Right lung (tissue), 5 donors: ENCODE measurements around the gene SH3TC1. TPM values are rescaled to one million over a fixed set of nuclear protein-coding genes. Genes with fewer than 3 reads are reported as not detected.

Experiments
- DNase-seq, 2 donors: peaks; one replicate each; pipeline ENCODE4 v3.0.0-alpha.2; 2013
- polyA plus RNA-seq, 5 donors: library from polyadenylated mRNA; unstranded; fragments of 120-200 nt; gene quantifications; one replicate each; pipeline versions ENCODE4 v1.2.1 to v1.2.3, GENCODE V29; 2013; ENCODE audit warnings: inconsistent platforms in 1 of 5, low replicate concordance in 1 of 5; ENCODE audit not compliant: insufficient read length in 5 of 5, insufficient read depth in 1 of 5

Gene SH3TC1
- polyA plus RNA-seq, 5 donors = 20.3 to 28.6 (median 25.3) TPM

GRCh38 chr4:8241895-8242696, 43.0 kb downstream of the SH3TC1 start:
- peak; percentile 85 to 91 for DNase-seq

- no peak for DNase-seq
These were observed 43.9 kb downstream of the SH3TC1 start for GRCh38 chr4:8242782-8243560.

- DNase-seq = no peak
These were observed 45.1 kb downstream of the SH3TC1 start for GRCh38 chr4:8244001-8244757.

- DNase-seq = no peak
These were observed 45.9 kb downstream of the SH3TC1 start for GRCh38 chr4:8244931-8245460.

GRCh38 chr4:8245884-8246833, 47.1 kb downstream of the SH3TC1 start:
- no peak for DNase-seq

- no peak for DNase-seq
These were observed 48.2 kb downstream of the SH3TC1 start for GRCh38 chr4:8247047-8247930.

GRCh38 chr4:8248091-8248490, 49.0 kb downstream of the SH3TC1 start:
- DNase-seq = no peak

- no peak for DNase-seq
These were observed 51.1 kb downstream of the SH3TC1 start for GRCh38 chr4:8250227-8250626.

GRCh38 chr4:8250637-8251036, 51.5 kb downstream of the SH3TC1 start:
- DNase-seq = no peak

- DNase-seq = no peak
These were observed 52.2 kb downstream of the SH3TC1 start for GRCh38 chr4:8251110-8251883.

- no peak for DNase-seq
These were observed 53.4 kb downstream of the SH3TC1 start for GRCh38 chr4:8252301-8253173.

GRCh38 chr4:8254076-8254475, 55.0 kb downstream of the SH3TC1 start:
- DNase-seq = no peak

GRCh38 chr4:8255698-8256441, 56.8 kb downstream of the SH3TC1 start:
- DNase-seq = no peak

GRCh38 chr4:8257854-8258253, 58.8 kb downstream of the SH3TC1 start:
- no peak for DNase-seq

GRCh38 chr4:8258552-8259212, 59.6 kb downstream of the SH3TC1 start:
- no peak for DNase-seq

GRCh38 chr4:8259743-8260430, 60.8 kb downstream of the SH3TC1 start:
- no peak for DNase-seq
